ENCODE data around the gene PCBP4. TPM values are rescaled to one million over a fixed set of nuclear protein-coding genes. Genes with fewer than 3 reads are reported as not detected.
"Not testable (repeated sequence)": the region's sequence is repeated elsewhere in the genome, so short reads cannot be mapped to it uniquely, and the experiment has no call there.

Gene PCBP4
- total and polyA plus RNA-seq, 2 experiments from 2014 or later, result 40.4 to 71.2 TPM

- TF ChIP-seq EZH2 (IDR thresholded peaks at IDR 0.05; ENCODE audit: insufficient read depth, poor library complexity, severe bottlenecking) (no peak), EZH2phosphoT487 (IDR thresholded peaks at IDR 0.05; ENCODE audit: insufficient read depth, low read depth) (no peak)
- no peaks in the 10 kb centered on the region for H3K36me3 ChIP-seq (ENCODE audit: low read depth)
- in situ Hi-C loops (cut with MboI), result no loop called here
- no peaks in the 10 kb centered on the region for H3K79me2 ChIP-seq (ENCODE audit: insufficient read depth)
- no peaks in the 10 kb centered on the region for H3K4me1 ChIP-seq (ENCODE audit: insufficient read depth)
- 68 to 69% methylated on average over 5 of the region's 5 CpGs for WGBS, 2 experiments (ENCODE audit: low coverage in 1 of 2, low lambda C conversion rate in 2 of 2, missing lambda C conversion rate in 2 of 2)
- no peak overlapping the region for H3K9ac ChIP-seq
- no peak overlapping the region for H2AFZ ChIP-seq
- H3K27me3 ChIP-seq (replicated peaks; ENCODE audit: insufficient read depth), result no peaks in the 10 kb centered on the region
- H4K20me1 ChIP-seq (ENCODE audit: insufficient read depth), result no peaks in the 10 kb centered on the region
- no peak overlapping the region for H3K4me3 ChIP-seq
- no peaks in the 10 kb centered on the region for H3F3A ChIP-seq (ENCODE audit: insufficient read depth)
- no peaks in the 10 kb centered on the region for H3K9me3 ChIP-seq (ENCODE audit: low read depth)
- no peaks in the 10 kb centered on the region for H3K9me2 ChIP-seq (ENCODE audit: insufficient read depth)
- peak; percentile 11 for DNase-seq
- H3K4me2 ChIP-seq (ENCODE audit: unreplicated experiment), result no peak overlapping the region
- H3K27ac ChIP-seq, result no peak overlapping the region
These were observed 37.7 kb downstream of the PCBP4 start for GRCh38 chr3:51929420-51930003.

- H3K27ac ChIP-seq; H3K4me1 ChIP-seq (ENCODE audit: insufficient read depth); DNase-seq; in situ Hi-C loops (cut with MboI); H4K20me1 ChIP-seq (ENCODE audit: insufficient read depth); H3K79me2 ChIP-seq (ENCODE audit: insufficient read depth); H3K27me3 ChIP-seq (replicated peaks; ENCODE audit: insufficient read depth); H3K36me3 ChIP-seq (ENCODE audit: low read depth); H3K9me2 ChIP-seq (ENCODE audit: insufficient read depth); H3K4me3 ChIP-seq; H3F3A ChIP-seq (ENCODE audit: insufficient read depth); H3K9ac ChIP-seq; H3K9me3 ChIP-seq (ENCODE audit: low read depth); H3K4me2 ChIP-seq (ENCODE audit: unreplicated experiment); H2AFZ ChIP-seq: not testable (repeated sequence)
- WGBS, 2 experiments (ENCODE audit: low coverage in 1 of 2, low lambda C conversion rate in 2 of 2, missing lambda C conversion rate in 2 of 2), result 97 to 98% methylated on average over 3 of the region's 3 CpGs
These were observed 38.3 kb downstream of the PCBP4 start for GRCh38 chr3:51928981-51929380.

DNA sequence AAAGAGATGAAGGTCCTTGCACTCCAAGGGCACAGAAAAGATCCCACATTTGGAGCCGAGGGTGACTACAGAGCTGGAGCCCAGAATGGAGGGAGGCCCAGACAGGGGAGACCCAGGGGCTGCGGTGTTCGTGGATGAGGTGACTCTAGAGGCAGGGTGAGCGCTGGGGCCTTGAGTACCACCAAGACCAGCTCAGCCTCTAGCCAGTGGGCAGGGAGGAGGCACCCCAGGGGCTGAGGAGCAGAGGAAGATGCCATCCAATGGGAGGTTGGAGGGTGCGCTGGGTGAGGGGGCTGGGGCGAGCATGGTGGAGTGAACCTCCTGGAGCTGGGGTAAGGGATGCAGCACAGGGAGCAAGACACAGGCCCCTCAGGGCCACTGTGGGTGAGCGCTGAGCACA lies 38.8 kb downstream of the PCBP4 start:
- Histone ChIP-seq H3K9me2 (ENCODE audit: insufficient read depth) (no peaks in the 10 kb centered on the region), H3K27me3 (replicated peaks; ENCODE audit: insufficient read depth) (no peaks in the 10 kb centered on the region), H3K9me3 (ENCODE audit: low read depth) (no peaks in the 10 kb centered on the region), H3K9ac (no peak overlapping the region), H3K4me1 (ENCODE audit: insufficient read depth) (no peaks in the 10 kb centered on the region), H3K4me2 (ENCODE audit: unreplicated experiment) (no peak overlapping the region), H4K20me1 (ENCODE audit: insufficient read depth) (no peaks in the 10 kb centered on the region), H3K27ac (no peak overlapping the region), H3K36me3 (ENCODE audit: low read depth) (no peaks in the 10 kb centered on the region), H2AFZ (no peak overlapping the region), H3F3A (ENCODE audit: insufficient read depth) (no peaks in the 10 kb centered on the region), H3K4me3 (no peak overlapping the region), H3K79me2 (ENCODE audit: insufficient read depth) (no peaks in the 10 kb centered on the region)
- WGBS, 2 experiments (ENCODE audit: low coverage in 1 of 2, low lambda C conversion rate in 2 of 2, missing lambda C conversion rate in 2 of 2), result 70 to 72% methylated on average over 7 of the region's 7 CpGs
- no peak for TF ChIP-seq EZH2phosphoT487 (IDR thresholded peaks at IDR 0.05; ENCODE audit: insufficient read depth, low read depth)
- TF ChIP-seq EZH2 (IDR thresholded peaks at IDR 0.05; ENCODE audit: insufficient read depth, poor library complexity, severe bottlenecking), result no peak
- in situ Hi-C loops (cut with MboI), result no loop called here
- DNase-seq, result no peak

DNA sequence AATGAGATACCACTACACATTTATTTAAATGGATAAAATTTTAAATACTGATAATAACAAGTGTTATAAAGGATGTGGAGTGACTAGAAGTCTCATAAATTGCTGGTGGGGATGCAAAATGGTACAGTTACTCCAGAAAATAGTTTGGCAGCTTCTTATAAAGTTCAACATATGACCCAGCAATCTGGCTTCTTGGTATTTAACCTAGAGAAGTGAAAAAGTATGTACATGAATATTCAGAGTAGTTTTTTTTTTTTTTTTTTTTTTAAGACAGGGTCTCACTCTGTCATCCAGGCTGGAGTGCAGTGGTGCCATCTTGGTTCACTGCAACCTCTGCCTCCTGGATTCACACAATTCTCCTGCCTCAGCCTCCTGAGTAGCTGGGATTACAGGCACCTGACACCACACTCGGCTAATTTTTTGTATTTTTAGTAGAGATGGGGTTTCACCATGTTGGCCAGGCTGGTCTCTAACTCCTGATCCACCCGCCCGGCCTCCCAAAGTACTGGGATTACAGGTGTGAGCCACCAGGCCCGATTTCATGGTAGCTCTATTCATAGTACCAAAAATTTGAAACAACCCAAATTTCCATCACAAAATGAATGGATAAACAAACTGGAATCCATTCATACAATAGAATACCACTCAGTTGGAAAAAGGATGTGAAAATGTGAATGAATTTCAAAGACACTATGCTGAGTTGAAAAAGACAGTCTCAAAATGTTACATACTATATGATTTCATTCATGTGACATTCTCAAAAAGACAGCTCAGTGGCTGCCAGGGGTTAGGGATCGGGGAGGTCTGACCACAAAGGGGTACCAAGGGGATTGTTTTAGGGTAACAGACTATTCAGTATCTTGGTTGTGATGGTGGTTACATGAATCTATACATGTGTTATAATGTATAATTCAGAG lies 39.9 kb downstream of the PCBP4 start:
- DNase-seq, result no peak
- H3F3A ChIP-seq (ENCODE audit: insufficient read depth), result no peaks in the 10 kb centered on the region
- no peaks in the 10 kb centered on the region for H3K27me3 ChIP-seq (replicated peaks; ENCODE audit: insufficient read depth)
- in situ Hi-C loops (cut with MboI), result no loop called here
- H3K4me1 ChIP-seq (ENCODE audit: insufficient read depth), result no peaks in the 10 kb centered on the region
- H3K36me3 ChIP-seq (ENCODE audit: low read depth), result no peaks in the 10 kb centered on the region
- no peaks in the 10 kb centered on the region for H3K9me3 ChIP-seq (ENCODE audit: low read depth)
- no peaks in the 10 kb centered on the region for H3K79me2 ChIP-seq (ENCODE audit: insufficient read depth)
- WGBS, 2 experiments (ENCODE audit: low coverage in 1 of 2, low lambda C conversion rate in 2 of 2, missing lambda C conversion rate in 2 of 2), result 79 to 84% methylated on average over 5 of the region's 5 CpGs
- no peaks in the 10 kb centered on the region for H4K20me1 ChIP-seq (ENCODE audit: insufficient read depth)
- no peak overlapping the region for H3K4me2 ChIP-seq (ENCODE audit: unreplicated experiment)
- H3K27ac ChIP-seq, result no peak overlapping the region
- no peak overlapping the region for H3K9ac ChIP-seq
- no peak overlapping the region for H2AFZ ChIP-seq
- no peak overlapping the region for H3K4me3 ChIP-seq
- H3K9me2 ChIP-seq (ENCODE audit: insufficient read depth), result no peaks in the 10 kb centered on the region
- TF ChIP-seq EZH2 (IDR thresholded peaks at IDR 0.05; ENCODE audit: insufficient read depth, poor library complexity, severe bottlenecking), result no peak
- TF ChIP-seq EZH2phosphoT487 (IDR thresholded peaks at IDR 0.05; ENCODE audit: insufficient read depth, low read depth), result no peak

Measured in GM23248 (cell line).